ENCODE measurements around the gene PSMG4. TPM values are rescaled to one million over a fixed set of nuclear protein-coding genes. Genes with fewer than 3 reads are reported as not detected.

Gene PSMG4
- total and polyA plus RNA-seq, 4 donors: 13.9 to 40.6 (median 26.9) TPM

GRCh38 chr6:3286641-3287171 lies 28.0 kb downstream of the PSMG4 start:
- 90% methylated on average over 17 of the region's 24 CpGs for WGBS (ENCODE audit: insufficient coverage)
- no peaks in the 10 kb centered on the region for H3K27me3 ChIP-seq (ENCODE audit: control insufficient read depth, insufficient read depth, low read length)
- no peak overlapping the region for H3K4me3 ChIP-seq (ENCODE audit: low read depth, low read length)
- H3K36me3 ChIP-seq (ENCODE audit: control insufficient read depth, insufficient read depth, low read length): peaks cover 75% of the 10 kb centered on the region
- H3K4me1 ChIP-seq (ENCODE audit: control insufficient read depth, insufficient read depth, low read length): peaks cover 52% of the 10 kb centered on the region
- H3K9me3 ChIP-seq (ENCODE audit: control insufficient read depth, insufficient read depth, low read length): no peaks in the 10 kb centered on the region
- H3K27ac ChIP-seq (ENCODE audit: low read depth, low read length): no peak overlapping the region
- DNase-seq (ENCODE audit: low read depth in 4 of 6, low spot score in 6 of 6): no peak

- H3K27ac ChIP-seq (ENCODE audit: low read depth, low read length): no peak overlapping the region
- H3K9me3 ChIP-seq (ENCODE audit: control insufficient read depth, insufficient read depth, low read length): no peaks in the 10 kb centered on the region
- no peaks in the 10 kb centered on the region for H3K27me3 ChIP-seq (ENCODE audit: control insufficient read depth, insufficient read depth, low read length)
- no peak overlapping the region for H3K4me3 ChIP-seq (ENCODE audit: low read depth, low read length)
- 100% methylated on average over 1 of the region's 9 CpGs for WGBS (ENCODE audit: insufficient coverage)
- peaks cover 46% of the 10 kb centered on the region for H3K4me1 ChIP-seq (ENCODE audit: control insufficient read depth, insufficient read depth, low read length)
- peaks cover 78% of the 10 kb centered on the region for H3K36me3 ChIP-seq (ENCODE audit: control insufficient read depth, insufficient read depth, low read length)
- no peak for DNase-seq (ENCODE audit: low read depth in 4 of 6, low spot score in 6 of 6)
Observed at GRCh38 chr6:3287308-3287707, 28.6 kb downstream of the PSMG4 start.

GRCh38 chr6:3287976-3288707 lies 29.4 kb downstream of the PSMG4 start:
- Histone ChIP-seq H3K36me3 (ENCODE audit: control insufficient read depth, insufficient read depth, low read length) (peaks cover 82% of the 10 kb centered on the region), H3K27ac (ENCODE audit: low read depth, low read length) (no peak overlapping the region), H3K27me3 (ENCODE audit: control insufficient read depth, insufficient read depth, low read length) (no peaks in the 10 kb centered on the region), H3K4me3 (ENCODE audit: low read depth, low read length) (no peak overlapping the region), H3K9me3 (ENCODE audit: control insufficient read depth, insufficient read depth, low read length) (no peaks in the 10 kb centered on the region), H3K4me1 (ENCODE audit: control insufficient read depth, insufficient read depth, low read length) (peaks cover 42% of the 10 kb centered on the region)
- DNase-seq (ENCODE audit: low read depth in 4 of 6, low spot score in 6 of 6): no peak
- WGBS (ENCODE audit: insufficient coverage): 91% methylated on average over 16 of the region's 17 CpGs

GRCh38 chr6:3288711-3289663 lies 30.2 kb downstream of the PSMG4 start:
- WGBS (ENCODE audit: insufficient coverage): 91% methylated on average over 21 of the region's 21 CpGs
- Histone ChIP-seq H3K36me3 (ENCODE audit: control insufficient read depth, insufficient read depth, low read length) (peaks cover 81% of the 10 kb centered on the region), H3K4me1 (ENCODE audit: control insufficient read depth, insufficient read depth, low read length) (peaks cover 34% of the 10 kb centered on the region), H3K9me3 (ENCODE audit: control insufficient read depth, insufficient read depth, low read length) (no peaks in the 10 kb centered on the region), H3K27ac (ENCODE audit: low read depth, low read length) (no peak overlapping the region), H3K27me3 (ENCODE audit: control insufficient read depth, insufficient read depth, low read length) (no peaks in the 10 kb centered on the region), H3K4me3 (ENCODE audit: low read depth, low read length) (no peak overlapping the region)
- no peak for DNase-seq (ENCODE audit: low read depth in 4 of 6, low spot score in 6 of 6)

- DNase-seq (ENCODE audit: low read depth in 4 of 6, low spot score in 6 of 6): no peak
- 88% methylated on average over 7 of the region's 7 CpGs for WGBS (ENCODE audit: insufficient coverage)
- H3K27ac ChIP-seq (ENCODE audit: low read depth, low read length): no peak overlapping the region
- no peaks in the 10 kb centered on the region for H3K9me3 ChIP-seq (ENCODE audit: control insufficient read depth, insufficient read depth, low read length)
- peaks cover 27% of the 10 kb centered on the region for H3K4me1 ChIP-seq (ENCODE audit: control insufficient read depth, insufficient read depth, low read length)
- no peak overlapping the region for H3K4me3 ChIP-seq (ENCODE audit: low read depth, low read length)
- H3K27me3 ChIP-seq (ENCODE audit: control insufficient read depth, insufficient read depth, low read length): no peaks in the 10 kb centered on the region
- H3K36me3 ChIP-seq (ENCODE audit: control insufficient read depth, insufficient read depth, low read length): peaks cover 77% of the 10 kb centered on the region
Observed at GRCh38 chr6:3289664-3290055, 30.9 kb downstream of the PSMG4 start.

- Histone ChIP-seq H3K9me3 (ENCODE audit: control insufficient read depth, insufficient read depth, low read length) (no peaks in the 10 kb centered on the region), H3K27me3 (ENCODE audit: control insufficient read depth, insufficient read depth, low read length) (no peaks in the 10 kb centered on the region), H3K36me3 (ENCODE audit: control insufficient read depth, insufficient read depth, low read length) (peaks cover 80% of the 10 kb centered on the region), H3K27ac (ENCODE audit: low read depth, low read length) (no peak overlapping the region), H3K4me1 (ENCODE audit: control insufficient read depth, insufficient read depth, low read length) (peaks cover 26% of the 10 kb centered on the region), H3K4me3 (ENCODE audit: low read depth, low read length) (no peak overlapping the region)
- WGBS (ENCODE audit: insufficient coverage): 92% methylated on average over 13 of the region's 15 CpGs
- DNase-seq (ENCODE audit: low read depth in 4 of 6, low spot score in 6 of 6): no peak
Observed at GRCh38 chr6:3290149-3290930, 31.6 kb downstream of the PSMG4 start.

- 88% methylated on average over 10 of the region's 11 CpGs for WGBS (ENCODE audit: insufficient coverage)
- Histone ChIP-seq H3K36me3 (ENCODE audit: control insufficient read depth, insufficient read depth, low read length) (peaks cover 76% of the 10 kb centered on the region), H3K4me1 (ENCODE audit: control insufficient read depth, insufficient read depth, low read length) (peaks cover 25% of the 10 kb centered on the region), H3K4me3 (ENCODE audit: low read depth, low read length) (no peak overlapping the region), H3K27ac (ENCODE audit: low read depth, low read length) (no peak overlapping the region), H3K27me3 (ENCODE audit: control insufficient read depth, insufficient read depth, low read length) (no peaks in the 10 kb centered on the region), H3K9me3 (ENCODE audit: control insufficient read depth, insufficient read depth, low read length) (no peaks in the 10 kb centered on the region)
- DNase-seq (ENCODE audit: low read depth in 4 of 6, low spot score in 6 of 6): no peak
Observed at GRCh38 chr6:3290931-3291211, 32.1 kb downstream of the PSMG4 start.

GRCh38 chr6:3291346-3291745 lies 32.6 kb downstream of the PSMG4 start:
- no peak overlapping the region for H3K4me3 ChIP-seq (ENCODE audit: low read depth, low read length)
- no peak for DNase-seq (ENCODE audit: low read depth in 4 of 6, low spot score in 6 of 6)
- H3K27me3 ChIP-seq (ENCODE audit: control insufficient read depth, insufficient read depth, low read length): no peaks in the 10 kb centered on the region
- no peak overlapping the region for H3K27ac ChIP-seq (ENCODE audit: low read depth, low read length)
- H3K9me3 ChIP-seq (ENCODE audit: control insufficient read depth, insufficient read depth, low read length): no peaks in the 10 kb centered on the region
- H3K36me3 ChIP-seq (ENCODE audit: control insufficient read depth, insufficient read depth, low read length): peaks cover 75% of the 10 kb centered on the region
- WGBS (ENCODE audit: insufficient coverage): 100% methylated on average over 1 of the region's 4 CpGs
- peaks cover 24% of the 10 kb centered on the region for H3K4me1 ChIP-seq (ENCODE audit: control insufficient read depth, insufficient read depth, low read length)

- Histone ChIP-seq H3K27me3 (ENCODE audit: control insufficient read depth, insufficient read depth, low read length) (no peaks in the 10 kb centered on the region), H3K27ac (ENCODE audit: low read depth, low read length) (no peak overlapping the region), H3K4me3 (ENCODE audit: low read depth, low read length) (no peak overlapping the region), H3K9me3 (ENCODE audit: control insufficient read depth, insufficient read depth, low read length) (no peaks in the 10 kb centered on the region), H3K4me1 (ENCODE audit: control insufficient read depth, insufficient read depth, low read length) (peaks cover 18% of the 10 kb centered on the region), H3K36me3 (ENCODE audit: control insufficient read depth, insufficient read depth, low read length) (peaks cover 74% of the 10 kb centered on the region)
- WGBS (ENCODE audit: insufficient coverage): 93% methylated on average over 7 of the region's 7 CpGs
- DNase-seq (ENCODE audit: low read depth in 4 of 6, low spot score in 6 of 6): no peak
Observed at GRCh38 chr6:3291987-3292386, 33.2 kb downstream of the PSMG4 start.
